GM12878 (cell line): ENCODE measurements around the gene TEX2. TPM values are rescaled to one million over a fixed set of nuclear protein-coding genes. Genes with fewer than 3 reads are reported as not detected.

ENCODE experiments used
- BMI1 ChIP-seq: fragments of 450-650 bp; IDR thresholded peaks from 2 replicates; pipeline ENCODE4 v1.6.1; 2016; ENCODE audit warnings: mild to moderate bottlenecking, moderate library complexity, borderline replicate concordance
- CBFB ChIP-seq: IDR thresholded peaks from 2 replicates; pipeline ENCODE4 v1.6.1; 2016; ENCODE audit warnings: antibody characterized with exemption, low read depth
- CBX3 ChIP-seq: fragments of 200-600 bp; sonication (generic); IDR thresholded peaks from 2 replicates; pipeline ENCODE4 v1.6.1; 2016; ENCODE audit warnings: low read depth, borderline replicate concordance
- CHD2 ChIP-seq: IDR thresholded peaks from 2 replicates; pipeline ENCODE4 v1.6.1; 2011; ENCODE audit warnings: low read depth, low read length, improper control_type of control experiment, borderline replicate concordance
- CHD4 ChIP-seq: fragments of 200-600 bp; sonication (generic); IDR thresholded peaks from 2 replicates; pipeline ENCODE4 v1.6.1; 2016; ENCODE audit warnings: mild to moderate bottlenecking
- DPF2 ChIP-seq: fragments of 450-650 bp; IDR thresholded peaks from 2 replicates; pipeline ENCODE4 v1.6.1; 2017; ENCODE audit warnings: mild to moderate bottlenecking
- EGR1 ChIP-seq, 2 experiments: IDR thresholded peaks; 1 replicate in 1 of 2; 2 replicates in 1 of 2; pipeline ENCODE4 v1.6.1; 2011 to 2012; ENCODE audit warnings: low read depth in 2 of 2, low read length in 2 of 2, borderline replicate concordance in 1 of 2, mild to moderate bottlenecking in 1 of 2, moderate library complexity in 1 of 2
- EZH2 ChIP-seq: IDR thresholded peaks from 2 replicates; pipeline ENCODE4 v1.6.1; 2012; ENCODE audit warnings: low read depth, mild to moderate bottlenecking, control low read depth, inconsistent platforms, low read length, borderline replicate concordance; ENCODE audit not compliant: control insufficient read depth
- GABPA ChIP-seq: IDR thresholded peaks from 2 replicates; pipeline ENCODE4 v1.6.1; 2014; ENCODE audit warnings: antibody characterized with exemption, low read depth, mild to moderate bottlenecking, inconsistent platforms
- HCFC1 ChIP-seq: fragments of 150-350 bp; IDR thresholded peaks from 2 replicates; pipeline ENCODE4 v1.6.1; 2014; ENCODE audit warnings: low read length
- IRF4 ChIP-seq: IDR thresholded peaks from 2 replicates; pipeline ENCODE4 v1.6.1; 2011; ENCODE audit warnings: low read depth, low read length
- NRF1 ChIP-seq: conservative IDR thresholded peaks from 2 replicates; pipeline ENCODE4 v1.6.1; 2011; ENCODE audit warnings: mild to moderate bottlenecking, low read depth, low read length, improper control_type of control experiment
- RAD51 ChIP-seq: fragments of 450-650 bp; IDR thresholded peaks from 2 replicates; pipeline ENCODE4 v1.6.1; 2016; ENCODE audit warnings: moderate library complexity, mild to moderate bottlenecking, inconsistent platforms
- RBBP5 ChIP-seq: fragments of 200-600 bp; sonication (generic); conservative IDR thresholded peaks from 2 replicates; pipeline ENCODE4 v1.6.1; 2016
- SP1 ChIP-seq: IDR thresholded peaks from one replicate; pipeline ENCODE4 v1.6.1; 2011; ENCODE audit warnings: low read depth, low read length
- SREBF2 ChIP-seq: IDR thresholded peaks from 2 replicates; pipeline ENCODE4 v1.6.1; 2012; ENCODE audit warnings: mild to moderate bottlenecking, low read length
- SRF ChIP-seq, 2 experiments: IDR thresholded peaks; 2 replicates each; pipeline ENCODE4 v1.6.1; 2011; ENCODE audit warnings: low read depth in 2 of 2, low read length in 2 of 2, mild to moderate bottlenecking in 1 of 2, moderate library complexity in 1 of 2
- STAT3 ChIP-seq: IDR thresholded peaks from 2 replicates; pipeline ENCODE4 v1.6.1; 2011; ENCODE audit warnings: low read depth, low read length, improper control_type of control experiment
- SUPT20H ChIP-seq: IDR thresholded peaks from 2 replicates; pipeline ENCODE4 v1.6.1; 2011; ENCODE audit warnings: low read depth, mild to moderate bottlenecking, low read length, moderate library complexity, borderline replicate concordance; ENCODE audit not compliant: control insufficient read depth
- TCF3 ChIP-seq: IDR thresholded peaks from 2 replicates; pipeline ENCODE4 v1.6.1; 2012; ENCODE audit warnings: low read depth, mild to moderate bottlenecking, low read length, borderline replicate concordance; ENCODE audit not compliant: insufficient read depth
- TCF7 ChIP-seq: IDR thresholded peaks from 2 replicates; pipeline ENCODE4 v1.6.1; 2014; ENCODE audit warnings: antibody characterized with exemption, borderline replicate concordance
- WRNIP1 ChIP-seq: IDR thresholded peaks from 2 replicates; pipeline ENCODE4 v1.6.1; 2011; ENCODE audit warnings: low read depth, low read length, improper control_type of control experiment, borderline replicate concordance
- ZNF217 ChIP-seq: fragments of 450-650 bp; IDR thresholded peaks from 2 replicates; pipeline ENCODE4 v1.6.1; 2017; ENCODE audit warnings: antibody characterized with exemption, mild to moderate bottlenecking
- ZNF384 ChIP-seq: IDR thresholded peaks from 2 replicates; pipeline ENCODE4 v1.6.1; 2012; ENCODE audit warnings: low read depth, mild to moderate bottlenecking, low read length, improper control_type of control experiment, borderline replicate concordance
- ZNF622 ChIP-seq: fragments of 450-650 bp; IDR thresholded peaks from 2 replicates; pipeline ENCODE4 v1.6.1; 2017; ENCODE audit warnings: mild to moderate bottlenecking, inconsistent platforms
- ZZZ3 ChIP-seq: IDR thresholded peaks from 2 replicates; pipeline ENCODE4 v1.6.1; 2011; ENCODE audit warnings: low read depth; ENCODE audit not compliant: control insufficient read depth, insufficient read length
- polyA plus RNA-seq, 11 experiments: library from polyadenylated mRNA; depleted of rRNA in 4 of 11; unstranded in 6 of 11; stranded (reverse) in 5 of 11; fragments of >200 nt; fragmentation: Nextera tagmentation in 4 of 11; fragmentation: Illumina TruSeq in 1 of 11; extraction: Ambion mirVana in 4 of 11; extraction: Trizol in 1 of 11; gene quantifications; 1 replicate in 1 of 11; 2 replicates in 10 of 11; pipeline versions ENCODE4 v1.2.1 to v1.2.3, GENCODE V29; 2011 to 2016; ENCODE audit warnings: inconsistent platforms in 2 of 11, missing spikeins in 2 of 11, low read depth in 1 of 11
- total RNA-seq, 4 experiments: library from RNA; depleted of rRNA in 3 of 4; stranded (reverse); fragments of >200 nt in 3 of 4; fragmentation: Illumina TruSeq in 1 of 4; extraction: Trizol in 1 of 4; gene quantifications; 2 replicates each; pipeline versions ENCODE4 v1.2.1 to v1.2.3, GENCODE V29; 2013 to 2021
- TF ChIP-seq, protein P1 (sequence below): IDR thresholded peaks from 2 replicates; pipeline ENCODE4 v1.6.1; 2011; ENCODE audit warnings: borderline replicate concordance, low read depth, mild to moderate bottlenecking, moderate library complexity, mixed read lengths, low read length; ENCODE audit not compliant: insufficient read depth; ENCODE audit errors: extremely low read length
- TF ChIP-seq, protein P2 (sequence below): fragments of 450-650 bp; conservative IDR thresholded peaks from 2 replicates; pipeline ENCODE4 v1.6.1; 2017; ENCODE audit warnings: mild to moderate bottlenecking, moderate library complexity
- TF ChIP-seq, protein P3 (sequence below): IDR thresholded peaks from 2 replicates; pipeline ENCODE4 v1.6.1; 2012; ENCODE audit warnings: low read length, inconsistent platforms

TEX2 gene
- total and polyA plus RNA-seq, 10 of the 15 experiments (the other 5 are each of a cell fraction or from before 2014, with no cell fraction given): 3.8 to 19.9 (median 15.8) TPM

DNA sequence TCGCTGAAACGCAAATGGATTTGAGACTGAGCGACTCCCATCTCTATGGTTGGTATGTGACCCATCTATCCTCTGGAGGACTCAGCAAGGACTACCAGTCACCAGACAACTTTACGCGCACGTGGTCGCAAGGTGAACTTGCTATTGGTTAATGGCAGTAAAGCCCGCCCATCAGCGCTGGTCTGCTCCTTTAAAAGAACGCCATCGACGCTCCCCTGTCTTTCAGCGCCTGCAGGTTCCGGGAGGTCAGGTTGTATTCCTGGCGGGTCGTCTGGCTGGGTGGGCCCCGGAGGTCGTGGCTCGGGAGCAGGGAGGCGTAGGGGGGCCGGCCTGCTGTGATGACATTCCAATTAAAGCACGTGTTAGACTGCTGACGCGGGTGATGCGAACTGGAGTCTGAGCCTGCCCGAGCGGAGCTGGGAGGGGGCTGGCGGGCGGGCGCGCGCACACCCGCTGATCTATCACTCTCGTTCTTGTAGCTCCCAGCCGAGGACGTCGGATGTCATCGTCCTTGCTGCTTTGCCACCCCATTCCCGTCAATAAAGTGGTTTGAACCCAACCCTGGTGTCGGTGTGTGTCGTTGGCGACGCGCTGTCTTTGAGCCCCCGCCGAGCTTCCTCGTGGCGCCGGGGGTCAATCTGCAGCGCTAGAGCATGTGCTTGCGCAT, 117.2 kb downstream of the TEX2 start (continued):
- TF ChIP-seq ZNF622 (no peak), EZH2 (no peak), SRF (IDR thresholded peaks at IDR 0.05; ENCODE audit: low read depth in 2 of 2, low read length in 2 of 2) (0 out of 4 replicates have a peak, but pooled peaks of 1 of the 2 experiments have one; percentile 14), ZZZ3 (no peak), CBX3 (no peak), ZNF384 (no peak), ZNF217 (no peak), SP1 (peak; percentile 93), RBBP5 (no peak), CHD4 (no peak), CBFB (peak; percentile 99), CHD2 (peak; percentile 88), HCFC1 (peak; percentile 61), STAT3 (peak; percentile 58; the same call in 1 of the 2 replicates), RAD51 (peak; percentile 98), IRF4 (no peak), TCF3 (peak; percentile 95), TCF7 (no peak; the same call in 1 of the 2 replicates), DPF2 (no peak), SREBF2 (no peak), NRF1 (no peak; the same call in 1 of the 2 replicates), SUPT20H (no peak), WRNIP1 (0 out of 2 replicates have a peak, but pooled peaks have one; percentile 75), BMI1 (peak; percentile 31), EGR1 (IDR thresholded peaks at IDR 0.05; ENCODE audit: borderline replicate concordance in 1 of 2, low read depth in 2 of 2, low read length in 2 of 2) (peak in 1 of 2 experiments; percentile 75; a peak in 2 of 3 replicates), GABPA (0 out of 2 replicates have a peak, but pooled peaks have one; percentile 39)
- TF ChIP-seq, protein P1, sequence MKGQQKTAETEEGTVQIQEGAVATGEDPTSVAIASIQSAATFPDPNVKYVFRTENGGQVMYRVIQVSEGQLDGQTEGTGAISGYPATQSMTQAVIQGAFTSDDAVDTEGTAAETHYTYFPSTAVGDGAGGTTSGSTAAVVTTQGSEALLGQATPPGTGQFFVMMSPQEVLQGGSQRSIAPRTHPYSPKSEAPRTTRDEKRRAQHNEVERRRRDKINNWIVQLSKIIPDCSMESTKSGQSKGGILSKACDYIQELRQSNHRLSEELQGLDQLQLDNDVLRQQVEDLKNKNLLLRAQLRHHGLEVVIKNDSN: peak; percentile 98
- TF ChIP-seq, protein P2, sequence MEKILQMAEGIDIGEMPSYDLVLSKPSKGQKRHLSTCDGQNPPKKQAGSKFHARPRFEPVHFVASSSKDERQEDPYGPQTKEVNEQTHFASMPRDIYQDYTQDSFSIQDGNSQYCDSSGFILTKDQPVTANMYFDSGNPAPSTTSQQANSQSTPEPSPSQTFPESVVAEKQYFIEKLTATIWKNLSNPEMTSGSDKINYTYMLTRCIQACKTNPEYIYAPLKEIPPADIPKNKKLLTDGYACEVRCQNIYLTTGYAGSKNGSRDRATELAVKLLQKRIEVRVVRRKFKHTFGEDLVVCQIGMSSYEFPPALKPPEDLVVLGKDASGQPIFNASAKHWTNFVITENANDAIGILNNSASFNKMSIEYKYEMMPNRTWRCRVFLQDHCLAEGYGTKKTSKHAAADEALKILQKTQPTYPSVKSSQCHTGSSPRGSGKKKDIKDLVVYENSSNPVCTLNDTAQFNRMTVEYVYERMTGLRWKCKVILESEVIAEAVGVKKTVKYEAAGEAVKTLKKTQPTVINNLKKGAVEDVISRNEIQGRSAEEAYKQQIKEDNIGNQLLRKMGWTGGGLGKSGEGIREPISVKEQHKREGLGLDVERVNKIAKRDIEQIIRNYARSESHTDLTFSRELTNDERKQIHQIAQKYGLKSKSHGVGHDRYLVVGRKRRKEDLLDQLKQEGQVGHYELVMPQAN: peak; percentile 72
- TF ChIP-seq, protein P3, sequence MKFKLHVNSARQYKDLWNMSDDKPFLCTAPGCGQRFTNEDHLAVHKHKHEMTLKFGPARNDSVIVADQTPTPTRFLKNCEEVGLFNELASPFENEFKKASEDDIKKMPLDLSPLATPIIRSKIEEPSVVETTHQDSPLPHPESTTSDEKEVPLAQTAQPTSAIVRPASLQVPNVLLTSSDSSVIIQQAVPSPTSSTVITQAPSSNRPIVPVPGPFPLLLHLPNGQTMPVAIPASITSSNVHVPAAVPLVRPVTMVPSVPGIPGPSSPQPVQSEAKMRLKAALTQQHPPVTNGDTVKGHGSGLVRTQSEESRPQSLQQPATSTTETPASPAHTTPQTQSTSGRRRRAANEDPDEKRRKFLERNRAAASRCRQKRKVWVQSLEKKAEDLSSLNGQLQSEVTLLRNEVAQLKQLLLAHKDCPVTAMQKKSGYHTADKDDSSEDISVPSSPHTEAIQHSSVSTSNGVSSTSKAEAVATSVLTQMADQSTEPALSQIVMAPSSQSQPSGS: peak; percentile 48; the same call in 1 of the 2 replicates
